Sigmoid colon (tissue), 4 donors: ENCODE results near the gene NFIB.

Experiments
- CTCF ChIP-seq, 4 experiments: fragments of 450-650 bp in 3 of 4; fragments of 200-600 bp in 1 of 4; IDR thresholded peaks; one replicate each; pipeline ENCODE4 v1.5.1; 2016 to 2019; ENCODE audit warnings: antibody characterized with exemption in 4 of 4, mild to moderate bottlenecking in 3 of 4, moderate library complexity in 2 of 4
- EP300 ChIP-seq, 4 donors: sonication (generic); formaldehyde crosslinking; IDR thresholded peaks; one replicate each; pipeline ENCODE4 v1.6.1; 2017; ENCODE audit warnings: antibody characterized with exemption in 4 of 4
- POLR2A ChIP-seq, 2 donors: fragments of 450-650 bp; IDR thresholded peaks; one replicate each; pipeline ENCODE4 v1.6.1; 2016; ENCODE audit warnings: antibody characterized with exemption in 2 of 2, mild to moderate bottlenecking in 2 of 2, moderate library complexity in 2 of 2
- POLR2AphosphoS5 ChIP-seq, 4 donors: sonication (generic); formaldehyde crosslinking; IDR thresholded peaks; one replicate each; pipeline ENCODE4 v1.6.1; 2017; ENCODE audit warnings: antibody characterized with exemption in 4 of 4

- TF ChIP-seq CTCF (IDR thresholded peaks at IDR 0.05) (no peak), EP300 (IDR thresholded peaks at IDR 0.05) (no peak), POLR2AphosphoS5 (IDR thresholded peaks at IDR 0.05) (no peak), POLR2A (IDR thresholded peaks at IDR 0.05) (no peak)
These were observed 10.8 kb downstream of the NFIB start for GRCh38 chr9:14303100-14303499.
